Renal cortex interstitium (tissue), 3 donors: Measurements from ENCODE around the gene LHPP. TPM values are rescaled to one million over a fixed set of nuclear protein-coding genes. Genes with fewer than 3 reads are reported as not detected.

Experiments
- polyA plus RNA-seq, 3 donors: library from polyadenylated mRNA; unstranded; fragments of 120-200 nt; gene quantifications; one replicate each; pipeline ENCODE4 v1.2.1, GENCODE V29; 2013; ENCODE audit not compliant: insufficient read length in 3 of 3

The LHPP gene
- polyA plus RNA-seq, 3 donors = 16.5 to 24.8 (median 22.0) TPM

Other genes with a start within 250 kb of the LHPP start
- 10 to 100 TPM; 78.1 to 88.0 (median 86.1) TPM for gene OAT, start 42.9 kb upstream of the LHPP start, polyA plus RNA-seq
- gene NKX1-2, start 11.8 kb upstream of the LHPP start, polyA plus RNA-seq = not detected